OCI-LY3 (cell line): ENCODE data around the gene SSTR4.

Experiments
- EZH2phosphoT487 ChIP-seq: fragments of 200-600 bp; shearing (Covaris generic); IDR thresholded peaks from 2 replicates; pipeline ENCODE4 v1.6.1; 2018; ENCODE audit warnings: antibody characterized with exemption, mixed run types, low read depth
- TF ChIP-seq, protein P1 (sequence below): fragments of 200-600, 300-600 bp; sonication (generic); IDR thresholded peaks from 2 replicates; pipeline ENCODE4 v1.5.1; 2014; ENCODE audit warnings: antibody characterized with exemption, low read length, low read depth

DNA sequence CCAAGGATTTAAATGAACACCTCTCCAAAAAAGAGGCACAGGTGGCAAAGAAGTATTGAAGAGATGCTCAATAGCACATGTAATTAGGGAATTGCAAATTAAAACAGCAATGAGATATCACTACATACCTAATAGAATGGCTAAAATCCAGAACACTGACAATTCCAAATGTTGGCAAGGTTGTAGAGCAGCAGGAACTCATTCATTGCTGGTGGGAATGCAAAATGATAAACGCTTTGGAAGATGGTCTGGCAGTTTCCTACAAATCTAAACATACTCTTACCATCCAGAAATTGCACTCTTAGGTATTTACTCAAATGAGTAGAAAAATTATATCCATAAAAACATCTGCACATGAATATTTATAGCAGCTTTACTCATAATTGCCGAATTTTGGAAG lies 34.0 kb downstream of the SSTR4 start:
- TF ChIP-seq, protein P1, sequence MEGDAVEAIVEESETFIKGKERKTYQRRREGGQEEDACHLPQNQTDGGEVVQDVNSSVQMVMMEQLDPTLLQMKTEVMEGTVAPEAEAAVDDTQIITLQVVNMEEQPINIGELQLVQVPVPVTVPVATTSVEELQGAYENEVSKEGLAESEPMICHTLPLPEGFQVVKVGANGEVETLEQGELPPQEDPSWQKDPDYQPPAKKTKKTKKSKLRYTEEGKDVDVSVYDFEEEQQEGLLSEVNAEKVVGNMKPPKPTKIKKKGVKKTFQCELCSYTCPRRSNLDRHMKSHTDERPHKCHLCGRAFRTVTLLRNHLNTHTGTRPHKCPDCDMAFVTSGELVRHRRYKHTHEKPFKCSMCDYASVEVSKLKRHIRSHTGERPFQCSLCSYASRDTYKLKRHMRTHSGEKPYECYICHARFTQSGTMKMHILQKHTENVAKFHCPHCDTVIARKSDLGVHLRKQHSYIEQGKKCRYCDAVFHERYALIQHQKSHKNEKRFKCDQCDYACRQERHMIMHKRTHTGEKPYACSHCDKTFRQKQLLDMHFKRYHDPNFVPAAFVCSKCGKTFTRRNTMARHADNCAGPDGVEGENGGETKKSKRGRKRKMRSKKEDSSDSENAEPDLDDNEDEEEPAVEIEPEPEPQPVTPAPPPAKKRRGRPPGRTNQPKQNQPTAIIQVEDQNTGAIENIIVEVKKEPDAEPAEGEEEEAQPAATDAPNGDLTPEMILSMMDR, result no peak
- TF ChIP-seq EZH2phosphoT487, result no peak
